ENCODE data around the gene PAF1.

PAF1 gene

GRCh38 chr19:39405958-39406655, 15.2 kb upstream of the PAF1 start:
- no peak for DNase-seq (ENCODE audit: low read depth, low spot score)

GRCh38 chr19:39405261-39405957, 14.5 kb upstream of the PAF1 start:
- no peak for DNase-seq (ENCODE audit: low read depth, low spot score)

GRCh38 chr19:39403331-39404312, 12.7 kb upstream of the PAF1 start:
- peak; percentile 98 for DNase-seq (ENCODE audit: low read depth, low spot score)

GRCh38 chr19:39402346-39403300, 11.7 kb upstream of the PAF1 start:
- DNase-seq (ENCODE audit: low read depth, low spot score), result peak; percentile 61

GRCh38 chr19:39401549-39402345, 10.8 kb upstream of the PAF1 start:
- no peak for DNase-seq (ENCODE audit: low read depth, low spot score)

GRCh38 chr19:39401070-39401548, 10.2 kb upstream of the PAF1 start:
- no peak for DNase-seq (ENCODE audit: low read depth, low spot score)

GRCh38 chr19:39400061-39400460, 9.2 kb upstream of the PAF1 start:
- no peak for DNase-seq (ENCODE audit: low read depth, low spot score)

- DNase-seq (ENCODE audit: low read depth, low spot score), result no peak
Observed at GRCh38 chr19:39399668-39400050, 8.8 kb upstream of the PAF1 start.

- DNase-seq (ENCODE audit: low read depth, low spot score), result no peak
Observed at GRCh38 chr19:39398297-39398864, 7.5 kb upstream of the PAF1 start.

GRCh38 chr19:39397360-39398296, 6.7 kb upstream of the PAF1 start:
- no peak for DNase-seq (ENCODE audit: low read depth, low spot score)

- no peak for DNase-seq (ENCODE audit: low read depth, low spot score)
Observed at GRCh38 chr19:39390451-39390750, 505 bp downstream of the PAF1 start.

GRCh38 chr19:39389631-39390414, 1.1 kb downstream of the PAF1 start:
- no peak for DNase-seq (ENCODE audit: low read depth, low spot score)

GRCh38 chr19:39388657-39389056, 2.2 kb downstream of the PAF1 start:
- DNase-seq (ENCODE audit: low read depth, low spot score), result no peak

- no peak for DNase-seq (ENCODE audit: low read depth, low spot score)
Observed at GRCh38 chr19:39386557-39386956, 4.3 kb downstream of the PAF1 start.

- DNase-seq (ENCODE audit: low read depth, low spot score), result no peak
Observed at GRCh38 chr19:39385629-39386411, 5.1 kb downstream of the PAF1 start.

GRCh38 chr19:39384839-39385568, 5.9 kb downstream of the PAF1 start:
- no peak for DNase-seq (ENCODE audit: low read depth, low spot score)

All from brain pericyte (primary cell).